B cell (primary cell): ENCODE measurements around the gene ALG3. TPM values are rescaled to one million over a fixed set of nuclear protein-coding genes. Genes with fewer than 3 reads are reported as not detected.

Experiments
- ATAC-seq: fragments of 200-7000 bp; cut with Tn5 transposase; one replicate; pipeline ENCODE4 v1.10.0; 2021; ENCODE audit warnings: low read depth, mild to moderate bottlenecking, moderate number of reproducible peaks, moderate library complexity
- CTCF ChIA-PET: fragments of 350-600 bp; sonication (Branson Sonifier 250); formaldehyde crosslinking; loops from one replicate; lab custom pipeline; 2021; ENCODE audit warnings: antibody characterized with exemption, inconsistent platforms; lab: Charles Lee
- POLR2A ChIA-PET: fragments of 350-600 bp; sonication (Branson Sonifier 250); formaldehyde crosslinking; loops from one replicate; lab custom pipeline; 2021; ENCODE audit warnings: antibody characterized with exemption; lab: Charles Lee
- DNase-seq: peaks from one replicate; pipeline ENCODE4 v3.0.0; 2013
- H2AFZ ChIP-seq: 2 replicates; pipeline ENCODE4 v1.6.1; 2012; ENCODE audit warnings: mild to moderate bottlenecking, low read depth, low read length; ENCODE audit not compliant: insufficient read depth, poor library complexity, severe bottlenecking
- H3K27ac ChIP-seq, 2 donors: 1 replicate in 1 of 2; 2 replicates in 1 of 2; pipeline ENCODE4 v1.5.1; 2012 to 2013; ENCODE audit warnings: low read length in 2 of 2, mild to moderate bottlenecking in 2 of 2, moderate library complexity in 1 of 2
- H3K27me3 ChIP-seq, 4 experiments: fragments of 200-600 bp in 1 of 4; sonication (generic) in 1 of 4; replicated peaks in 1 of 4; 1 replicate in 2 of 4; 2 replicates in 2 of 4; pipeline versions ENCODE4 v1.6.1 to v1.7.0; 2013 to 2016; ENCODE audit warnings: low read length in 3 of 4, mild to moderate bottlenecking in 2 of 4, mixed read lengths in 1 of 4, moderate library complexity in 1 of 4; ENCODE audit not compliant: insufficient read depth in 4 of 4, control insufficient read depth in 3 of 4; ENCODE audit errors: control extremely low read depth in 1 of 4
- H3K36me3 ChIP-seq, 2 experiments: replicated peaks in 1 of 2; 1 replicate in 1 of 2; 2 replicates in 1 of 2; pipeline versions ENCODE4 v1.6.1 to v1.7.1; 2013; ENCODE audit warnings: low read length in 1 of 2; ENCODE audit not compliant: insufficient read depth in 2 of 2, control insufficient read depth in 1 of 2; ENCODE audit errors: control extremely low read depth in 1 of 2, extremely low read depth in 1 of 2
- H3K4me1 ChIP-seq, 2 donors: fragments of 200-600 bp in 1 of 2; sonication (generic) in 1 of 2; 1 replicate in 1 of 2; 2 replicates in 1 of 2; pipeline versions ENCODE4 v1.5.1 to v1.6.1; 2013 to 2017; ENCODE audit warnings: low read length in 2 of 2; ENCODE audit not compliant: control insufficient read depth in 2 of 2, insufficient read depth in 2 of 2
- H3K4me2 ChIP-seq: replicated peaks from 2 replicates; pipeline ENCODE3; 2012; ENCODE audit warnings: mild to moderate bottlenecking, low read depth, low read length; ENCODE audit not compliant: poor library complexity, severe bottlenecking
- H3K4me3 ChIP-seq, 5 experiments: fragments of 200-600 bp in 1 of 5; sonication (generic) in 1 of 5; 1 replicate in 3 of 5; 2 replicates in 2 of 5; pipeline versions ENCODE4 v1.5.1 to v1.7.0; 2011 to 2016; ENCODE audit warnings: low read length in 4 of 5, mild to moderate bottlenecking in 4 of 5, low read depth in 2 of 5, control low read depth in 1 of 5, moderate library complexity in 1 of 5; ENCODE audit not compliant: insufficient read depth in 1 of 5; ENCODE audit errors: control extremely low read depth in 1 of 5, extremely low read depth in 1 of 5
- H3K79me2 ChIP-seq: fragments of 200-600 bp; sonication (generic); one replicate; pipeline ENCODE4 v1.6.0; 2016; ENCODE audit warnings: low read length; ENCODE audit not compliant: control insufficient read depth, insufficient read depth
- H3K9ac ChIP-seq: fragments of 200-600 bp; sonication (generic); 2 replicates; pipeline ENCODE4 v1.6.1; 2017; ENCODE audit warnings: mild to moderate bottlenecking, low read length, moderate library complexity
- H3K9me3 ChIP-seq, 3 donors: one replicate each; pipeline versions ENCODE4 v1.6.1 to v1.7.1; 2013; ENCODE audit warnings: low read length in 2 of 3; ENCODE audit not compliant: control insufficient read depth in 2 of 3, insufficient read depth in 1 of 3; ENCODE audit errors: control extremely low read depth in 1 of 3
- H4K20me1 ChIP-seq: 2 replicates; pipeline ENCODE4 v1.6.0; 2012; ENCODE audit warnings: mild to moderate bottlenecking, low read length; ENCODE audit not compliant: insufficient read depth, control insufficient read depth, poor library complexity, severe bottlenecking
- H3K27ac Mint-ChIP-seq: one replicate; pipeline ENCODE4 v1.8.0; 2021; ENCODE audit warnings: mixed read lengths
- H3K27me3 Mint-ChIP-seq: one replicate; pipeline ENCODE4 v1.8.0; 2021; ENCODE audit warnings: mixed read lengths
- H3K4me1 Mint-ChIP-seq: one replicate; pipeline ENCODE4 v1.8.0; 2021; ENCODE audit warnings: mixed read lengths
- H3K4me3 Mint-ChIP-seq: one replicate; pipeline ENCODE4 v1.8.0; 2021; ENCODE audit warnings: mixed read lengths
- H3K9me3 Mint-ChIP-seq: one replicate; pipeline ENCODE4 v1.8.0; 2022; ENCODE audit warnings: mixed read lengths; ENCODE audit not compliant: insufficient read depth
- EZH2 ChIP-seq: IDR thresholded peaks from 2 replicates; pipeline ENCODE4 v1.6.1; 2012; ENCODE audit warnings: borderline replicate concordance, low read depth, mild to moderate bottlenecking, moderate library complexity, low read length; ENCODE audit not compliant: insufficient read depth, poor library complexity, severe bottlenecking
- WGBS: methylation state at CpG from one replicate; pipeline ENCODE4 v1.1.5; 2013; ENCODE audit warnings: missing lambda C conversion rate; ENCODE audit not compliant: insufficient coverage; 5-methylcytosine and 5-hydroxymethylcytosine counted together
- intact Hi-C: fragments of 100-400 bp; cut with micrococcal nuclease; formaldehyde crosslinking; loops from one replicate; pipeline ENCODE4 v1.10.0; 2022
- polyA plus RNA-seq: library from polyadenylated mRNA; depleted of rRNA; stranded (reverse); fragments of >200 nt; gene quantifications from 2 replicates; pipeline ENCODE4 v1.2.3, GENCODE V29; 2012
- total RNA-seq, 2 donors: library from RNA; stranded (reverse); fragments of 120-200 nt in 1 of 2; gene quantifications; 1 replicate in 1 of 2; 2 replicates in 1 of 2; pipeline versions ENCODE4 v1.2.3 to v1.2.4, GENCODE V29; 2013 to 2022
- TF ChIP-seq, protein P1 (sequence below): fragments of 200-600 bp; IDR thresholded peaks from one replicate; pipeline ENCODE4 v1.8.0; 2022; ENCODE audit warnings: antibody characterized with exemption, mild to moderate bottlenecking

The ALG3 gene
- total and polyA plus RNA-seq, 2 donors (not counting 1 experiment from before 2014, with no cell fraction given): 36.1 to 38.6 TPM

DNA sequence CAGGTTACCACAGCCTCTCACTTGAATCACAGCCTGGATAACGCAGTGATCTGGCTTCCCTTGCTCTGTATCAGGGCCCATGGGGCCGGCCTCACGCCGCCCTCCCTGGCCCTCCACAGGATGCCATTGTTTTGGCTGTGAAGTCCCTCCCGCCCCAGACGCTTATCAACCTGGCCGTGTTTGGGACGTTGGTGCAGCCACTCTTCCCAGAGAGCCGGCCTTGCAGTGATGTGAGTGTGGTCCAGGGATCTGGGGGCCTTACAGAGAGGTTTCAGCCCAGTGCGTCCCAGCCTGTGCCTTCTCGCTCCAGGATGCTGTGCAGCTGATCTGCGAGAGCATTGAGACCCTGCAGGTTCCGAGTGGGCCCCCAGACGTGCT, 12.7 kb downstream of the ALG3 start:
- no peak overlapping the region for H3K4me3 ChIP-seq
- peaks cover 0 to 37% (median 21%) of the 10 kb centered on the region in 4 experiments for H3K27me3 ChIP-seq
- H3K4me2 ChIP-seq: no peak overlapping the region
- ChIA-PET CTCF (interaction anchor here (1.7 to 2.9 kb wide), 2 partner anchors 8 to 14 kb away, joined by 7 to 9 read pairs; partner anchors contain the start of gene EEF1AKMT4), POLR2A (no interaction called here)
- H3K27me3 Mint-ChIP-seq: peaks cover 25% of the 10 kb centered on the region
- H3K36me3 ChIP-seq: no peaks in the 10 kb centered on the region
- no peaks in the 10 kb centered on the region for H3K9me3 Mint-ChIP-seq
- H4K20me1 ChIP-seq: no peaks in the 10 kb centered on the region
- H3K4me1 ChIP-seq: peaks cover 0 to 5% of the 10 kb centered on the region in 2 donors
- no peak overlapping the region for H3K27ac Mint-ChIP-seq
- DNase-seq (no peak), ATAC-seq (no peak)
- H3K9me3 ChIP-seq: no peaks in the 10 kb centered on the region
- 89% methylated on average over 14 of the region's 14 CpGs for WGBS
- TF ChIP-seq, protein P1, sequence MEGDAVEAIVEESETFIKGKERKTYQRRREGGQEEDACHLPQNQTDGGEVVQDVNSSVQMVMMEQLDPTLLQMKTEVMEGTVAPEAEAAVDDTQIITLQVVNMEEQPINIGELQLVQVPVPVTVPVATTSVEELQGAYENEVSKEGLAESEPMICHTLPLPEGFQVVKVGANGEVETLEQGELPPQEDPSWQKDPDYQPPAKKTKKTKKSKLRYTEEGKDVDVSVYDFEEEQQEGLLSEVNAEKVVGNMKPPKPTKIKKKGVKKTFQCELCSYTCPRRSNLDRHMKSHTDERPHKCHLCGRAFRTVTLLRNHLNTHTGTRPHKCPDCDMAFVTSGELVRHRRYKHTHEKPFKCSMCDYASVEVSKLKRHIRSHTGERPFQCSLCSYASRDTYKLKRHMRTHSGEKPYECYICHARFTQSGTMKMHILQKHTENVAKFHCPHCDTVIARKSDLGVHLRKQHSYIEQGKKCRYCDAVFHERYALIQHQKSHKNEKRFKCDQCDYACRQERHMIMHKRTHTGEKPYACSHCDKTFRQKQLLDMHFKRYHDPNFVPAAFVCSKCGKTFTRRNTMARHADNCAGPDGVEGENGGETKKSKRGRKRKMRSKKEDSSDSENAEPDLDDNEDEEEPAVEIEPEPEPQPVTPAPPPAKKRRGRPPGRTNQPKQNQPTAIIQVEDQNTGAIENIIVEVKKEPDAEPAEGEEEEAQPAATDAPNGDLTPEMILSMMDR: no peak
- TF ChIP-seq EZH2: no peak
- H3K79me2 ChIP-seq: no peaks in the 10 kb centered on the region
- no peak overlapping the region for H3K27ac ChIP-seq
- intact Hi-C loops: no loop called here
- H3K4me3 Mint-ChIP-seq: no peak overlapping the region
- H2AFZ ChIP-seq: no peak overlapping the region
- H3K9ac ChIP-seq: no peak overlapping the region
- H3K4me1 Mint-ChIP-seq: peaks cover 7% of the 10 kb centered on the region

DNA sequence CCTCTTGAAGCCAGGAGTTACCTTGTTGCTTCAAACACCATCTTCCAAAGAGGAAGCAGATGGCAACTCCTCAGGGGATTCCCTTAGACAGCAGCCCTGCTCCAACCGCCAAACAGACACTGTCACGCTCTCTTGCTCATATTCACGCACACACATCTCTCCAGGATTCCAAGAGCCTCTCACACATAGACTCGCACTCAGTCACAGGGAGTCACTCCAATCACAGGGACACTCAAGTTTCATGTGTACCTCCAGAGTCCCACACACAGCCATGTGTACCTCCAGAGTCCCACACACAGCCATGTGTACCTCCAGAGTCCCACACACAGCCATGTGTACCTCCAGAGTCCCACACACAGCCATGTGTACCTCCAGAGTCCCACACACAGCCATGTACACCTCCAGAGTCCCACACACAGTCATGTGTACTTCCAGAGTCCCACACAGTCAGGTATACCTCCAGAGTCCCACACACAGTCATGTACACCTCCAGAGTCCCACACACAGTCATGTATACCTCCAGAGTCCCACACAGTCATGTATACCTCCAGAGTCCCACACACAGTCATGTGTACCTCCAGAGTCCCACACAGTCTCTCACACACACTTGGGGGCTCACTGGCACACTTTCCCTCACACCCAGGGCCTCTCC, 13.3 kb downstream of the ALG3 start:
- Histone ChIP-seq H3K36me3 (no peaks in the 10 kb centered on the region), H3K4me1 (peaks cover 0 to 10% of the 10 kb centered on the region in 2 donors), H3K9me3 (no peaks in the 10 kb centered on the region), H3K79me2 (no peaks in the 10 kb centered on the region), H4K20me1 (no peaks in the 10 kb centered on the region), H3K27me3 (peaks cover 0 to 40% (median 23%) of the 10 kb centered on the region in 4 experiments), H3K9ac (no peak overlapping the region), H2AFZ (no peak overlapping the region), H3K4me3 (no peak overlapping the region), H3K4me2 (no peak overlapping the region), H3K27ac (no peak overlapping the region)
- H3K4me3 Mint-ChIP-seq: no peak overlapping the region
- ATAC-seq: no peak
- H3K27ac Mint-ChIP-seq: no peak overlapping the region
- intact Hi-C loops: no loop called here
- ChIA-PET CTCF (interaction anchor here (1.7 kb wide), 1 partner anchor 8 kb away, joined by 7 read pairs; no protein-coding TSS in a partner anchor), POLR2A (no interaction called here)
- H3K4me1 Mint-ChIP-seq: peaks cover 9% of the 10 kb centered on the region
- H3K27me3 Mint-ChIP-seq: peaks cover 27% of the 10 kb centered on the region
- TF ChIP-seq, protein P1: no peak
- TF ChIP-seq EZH2: no peak
- no peaks in the 10 kb centered on the region for H3K9me3 Mint-ChIP-seq
- no peak for DNase-seq
- WGBS: 58% methylated on average over 4 of the region's 4 CpGs
